GM12892 (cell line): ENCODE measurements around the gene BCAR1.

ENCODE experiments used
- POLR2A ChIP-seq: IDR thresholded peaks from 2 replicates; pipeline ENCODE4 v1.6.1; 2011; ENCODE audit warnings: low read depth, low read length, control low read depth
- TAF1 ChIP-seq: IDR thresholded peaks from 2 replicates; pipeline ENCODE4 v1.6.1; 2011; ENCODE audit warnings: low read depth, mild to moderate bottlenecking, control low read depth, low read length, borderline replicate concordance

DNA sequence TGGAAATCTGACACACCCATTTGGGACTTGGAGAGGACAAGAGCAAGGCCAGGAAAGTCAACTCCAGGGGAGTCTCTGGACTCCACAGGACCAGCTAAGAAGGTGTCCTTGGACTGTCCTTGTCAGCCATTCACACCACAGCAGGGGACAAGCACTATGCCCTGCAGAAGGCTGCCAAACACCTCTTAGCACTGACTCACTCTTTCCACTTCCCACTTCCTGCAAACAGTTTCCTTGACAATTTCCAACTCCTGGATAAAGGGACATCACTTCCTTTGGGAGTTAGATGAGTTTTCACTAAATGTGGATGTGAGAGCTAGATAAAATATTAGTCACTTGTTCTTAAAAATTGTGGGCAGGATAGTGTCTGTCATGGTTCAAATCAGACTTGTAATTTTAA lies 37.8 kb upstream of the BCAR1 start:
- no peak for TF ChIP-seq POLR2A
- no peak for TF ChIP-seq TAF1
